WTC11 (cell line): ENCODE measurements around the gene GAD2. TPM values are rescaled to one million over a fixed set of nuclear protein-coding genes. Genes with fewer than 3 reads are reported as not detected.

Experiments
- ATAC-seq: fragments of 200-7000 bp; cut with Tn5 transposase; 2 replicates; pipeline ENCODE4 v1.10.0; 2021; ENCODE audit warnings: mild to moderate bottlenecking, moderate library complexity
- CTCF ChIA-PET: fragments of 300-600 bp; sonication (Branson Sonifier 250); formaldehyde crosslinking; loops from one replicate; lab custom pipeline; 2021; ENCODE audit warnings: antibody characterized with exemption; lab: Charles Lee
- POLR2A ChIA-PET: fragments of 350-600 bp; sonication (Branson Sonifier 250); formaldehyde crosslinking; loops from one replicate; lab custom pipeline; 2021; ENCODE audit warnings: antibody characterized with exemption; lab: Charles Lee
- DNase-seq: peaks from one replicate; pipeline ENCODE4 v3.0.0; 2021; ENCODE audit warnings: low spot score
- H3K27ac Mint-ChIP-seq: 2 replicates; pipeline ENCODE4 v1.8.0; 2021; ENCODE audit warnings: mixed read lengths
- H3K27me3 Mint-ChIP-seq: 2 replicates; pipeline ENCODE4 v1.8.0; 2021; ENCODE audit warnings: low read depth, mild to moderate bottlenecking, moderate library complexity, mixed read lengths
- H3K36me3 Mint-ChIP-seq: 2 replicates; pipeline ENCODE4 v1.8.0; 2021; ENCODE audit warnings: mixed read lengths
- H3K4me1 Mint-ChIP-seq: 2 replicates; pipeline ENCODE4 v1.8.0; 2022; ENCODE audit warnings: mixed read lengths
- H3K4me3 Mint-ChIP-seq: 2 replicates; pipeline ENCODE4 v1.8.0; 2021; ENCODE audit warnings: mild to moderate bottlenecking, moderate library complexity, mixed read lengths
- H3K9me3 Mint-ChIP-seq: 2 replicates; pipeline ENCODE4 v1.8.0; 2021; ENCODE audit warnings: mixed read lengths
- ETV6 ChIP-seq: sonication (generic); formaldehyde crosslinking; IDR thresholded peaks from 2 replicates; pipeline ENCODE4 v1.8.1; 2022; ENCODE audit warnings: mild to moderate bottlenecking, missing genetic modification reagents
- FOXP4 ChIP-seq: sonication (generic); formaldehyde crosslinking; IDR thresholded peaks from 2 replicates; pipeline ENCODE4 v1.8.0; 2022; ENCODE audit warnings: mild to moderate bottlenecking, missing genetic modification reagents
- HMGA2 ChIP-seq: fragments of 250-450 bp; sonication (Bioruptor Pico); IDR thresholded peaks from 2 replicates; pipeline ENCODE4 v1.4.0; 2021; ENCODE audit warnings: mild to moderate bottlenecking, moderate library complexity
- IRF2 ChIP-seq: sonication (generic); formaldehyde crosslinking; IDR thresholded peaks from 2 replicates; pipeline ENCODE4 v1.8.0; 2022; ENCODE audit warnings: low read depth, missing genetic modification reagents, borderline replicate concordance
- JUN ChIP-seq: sonication (generic); formaldehyde crosslinking; IDR thresholded peaks from 2 replicates; pipeline ENCODE4 v1.8.0; 2023; ENCODE audit warnings: mild to moderate bottlenecking, missing genetic modification reagents
- KAT7 ChIP-seq: sonication (generic); formaldehyde crosslinking; IDR thresholded peaks from 2 replicates; pipeline ENCODE4 v1.8.1; 2023; ENCODE audit warnings: missing genetic modification reagents, mild to moderate bottlenecking, borderline replicate concordance
- MAX ChIP-seq: sonication (generic); formaldehyde crosslinking; IDR thresholded peaks from 2 replicates; pipeline ENCODE4 v1.8.0; 2022; ENCODE audit warnings: mild to moderate bottlenecking, missing genetic modification reagents
- NFYB ChIP-seq: sonication (generic); formaldehyde crosslinking; conservative IDR thresholded peaks from 2 replicates; pipeline ENCODE4 v1.8.0; 2022; ENCODE audit warnings: low read depth, missing genetic modification reagents
- NR3C1 ChIP-seq: sonication (generic); formaldehyde crosslinking; conservative IDR thresholded peaks from 2 replicates; pipeline ENCODE4 v1.8.1; 2023; ENCODE audit warnings: low read depth, mild to moderate bottlenecking, missing genetic modification reagents
- PREB ChIP-seq: sonication (generic); formaldehyde crosslinking; IDR thresholded peaks from 2 replicates; pipeline ENCODE4 v1.8.1; 2022; ENCODE audit warnings: mild to moderate bottlenecking, missing genetic modification reagents, moderate library complexity, borderline replicate concordance
- PRRX2 ChIP-seq: fragments of 250-450 bp; sonication (Bioruptor Pico); IDR thresholded peaks from 2 replicates; pipeline ENCODE4 v1.8.0; 2021; ENCODE audit warnings: mild to moderate bottlenecking
- RORB ChIP-seq: fragments of 250-450 bp; sonication (Bioruptor Pico); IDR thresholded peaks from 2 replicates; pipeline ENCODE4 v1.9.0; 2021; ENCODE audit warnings: mild to moderate bottlenecking
- TCF7 ChIP-seq: sonication (generic); formaldehyde crosslinking; IDR thresholded peaks from 2 replicates; pipeline ENCODE4 v1.8.0; 2022; ENCODE audit warnings: mild to moderate bottlenecking, low read depth, missing genetic modification reagents, moderate library complexity
- TEAD4 ChIP-seq: sonication (generic); formaldehyde crosslinking; IDR thresholded peaks from 2 replicates; pipeline ENCODE4 v1.8.0; 2022; ENCODE audit warnings: mild to moderate bottlenecking, missing genetic modification reagents
- TP53 ChIP-seq: sonication (generic); formaldehyde crosslinking; IDR thresholded peaks from 2 replicates; pipeline ENCODE4 v1.8.1; 2023; ENCODE audit warnings: mild to moderate bottlenecking, missing genetic modification reagents
- ZNF232 ChIP-seq: sonication (generic); formaldehyde crosslinking; IDR thresholded peaks from 2 replicates; pipeline ENCODE4 v1.8.0; 2022; ENCODE audit warnings: mild to moderate bottlenecking, missing genetic modification reagents
- ZNF416 ChIP-seq: fragments of 250-450 bp; sonication (Bioruptor Pico); IDR thresholded peaks from 2 replicates; pipeline ENCODE4 v1.9.0; 2021; ENCODE audit warnings: mild to moderate bottlenecking, inconsistent platforms
- ZNF671 ChIP-seq: fragments of 250-450 bp; sonication (Bioruptor Pico); IDR thresholded peaks from 2 replicates; pipeline ENCODE4 v1.8.0; 2021; ENCODE audit warnings: mild to moderate bottlenecking
- total RNA-seq: library from RNA; stranded (reverse); gene quantifications from 3 replicates; pipeline ENCODE4 v1.2.3, GENCODE V29; 2021
- TF ChIP-seq, protein P1 (sequence below): sonication (generic); formaldehyde crosslinking; IDR thresholded peaks from 2 replicates; pipeline ENCODE4 v1.8.1; 2023; ENCODE audit warnings: mild to moderate bottlenecking, moderate library complexity, missing genetic modification reagents
- TF ChIP-seq, protein P2 (sequence below): sonication (generic); formaldehyde crosslinking; IDR thresholded peaks from 2 replicates; pipeline ENCODE4 v1.8.1; 2022; ENCODE audit warnings: low read depth, missing genetic modification reagents, borderline replicate concordance
- TF ChIP-seq, protein P3 (sequence below): sonication (generic); formaldehyde crosslinking; IDR thresholded peaks from 2 replicates; pipeline ENCODE4 v1.8.1; 2023; ENCODE audit warnings: mild to moderate bottlenecking, missing genetic modification reagents, moderate library complexity
- TF ChIP-seq, protein P4 (sequence below): sonication (generic); formaldehyde crosslinking; IDR thresholded peaks from 2 replicates; pipeline ENCODE4 v1.8.1; 2022; ENCODE audit warnings: mild to moderate bottlenecking, moderate library complexity, missing genetic modification reagents
- TF ChIP-seq, protein P5 (sequence below): sonication (generic); formaldehyde crosslinking; conservative IDR thresholded peaks from 2 replicates; pipeline ENCODE4 v1.8.1; 2023; ENCODE audit warnings: mild to moderate bottlenecking, low read depth, missing genetic modification reagents, moderate library complexity
- TF ChIP-seq, protein P6 (sequence below): sonication (generic); formaldehyde crosslinking; IDR thresholded peaks from 2 replicates; pipeline ENCODE4 v1.8.1; 2023; ENCODE audit warnings: mild to moderate bottlenecking, missing genetic modification reagents

The GAD2 gene
- total RNA-seq, 1 experiment from 2014 or later = 1.7 TPM

GRCh38 chr10:26173837-26174236 lies 42.7 kb upstream of the GAD2 start (continued):
- TF ChIP-seq, protein P1, sequence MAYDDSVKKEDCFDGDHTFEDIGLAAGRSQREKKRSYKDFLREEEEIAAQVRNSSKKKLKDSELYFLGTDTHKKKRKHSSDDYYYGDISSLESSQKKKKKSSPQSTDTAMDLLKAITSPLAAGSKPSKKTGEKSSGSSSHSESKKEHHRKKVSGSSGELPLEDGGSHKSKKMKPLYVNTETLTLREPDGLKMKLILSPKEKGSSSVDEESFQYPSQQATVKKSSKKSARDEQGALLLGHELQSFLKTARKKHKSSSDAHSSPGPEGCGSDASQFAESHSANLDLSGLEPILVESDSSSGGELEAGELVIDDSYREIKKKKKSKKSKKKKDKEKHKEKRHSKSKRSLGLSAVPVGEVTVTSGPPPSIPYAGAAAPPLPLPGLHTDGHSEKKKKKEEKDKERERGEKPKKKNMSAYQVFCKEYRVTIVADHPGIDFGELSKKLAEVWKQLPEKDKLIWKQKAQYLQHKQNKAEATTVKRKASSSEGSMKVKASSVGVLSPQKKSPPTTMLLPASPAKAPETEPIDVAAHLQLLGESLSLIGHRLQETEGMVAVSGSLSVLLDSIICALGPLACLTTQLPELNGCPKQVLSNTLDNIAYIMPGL (CRISPR knock-in tag) = no peak
- no peak for TF ChIP-seq HMGA2
- TF ChIP-seq NR3C1 (CRISPR knock-in tag) = no peak
- no peak for TF ChIP-seq JUN (CRISPR knock-in tag)
- TF ChIP-seq TEAD4 = no peak
- TF ChIP-seq ZNF232 (CRISPR knock-in tag) = no peak
- no peak for TF ChIP-seq NFYB (CRISPR knock-in tag)
- TF ChIP-seq MAX (CRISPR knock-in tag) = no peak

GRCh38 chr10:26177341-26177740 lies 39.2 kb upstream of the GAD2 start:
- ChIA-PET POLR2A (interaction anchor here (0.6 kb wide), 1 partner anchor 498 kb away, joined by 5 read pairs; no protein-coding TSS in a partner anchor), CTCF (no interaction called here)
- Mint-ChIP-seq H3K36me3 (no peaks in the 10 kb centered on the region), H3K27ac (no peak overlapping the region), H3K4me3 (no peak overlapping the region), H3K4me1 (peaks cover 13% of the 10 kb centered on the region), H3K27me3 (no peaks in the 10 kb centered on the region)
- ATAC-seq = no peak
- TF ChIP-seq, protein P2, sequence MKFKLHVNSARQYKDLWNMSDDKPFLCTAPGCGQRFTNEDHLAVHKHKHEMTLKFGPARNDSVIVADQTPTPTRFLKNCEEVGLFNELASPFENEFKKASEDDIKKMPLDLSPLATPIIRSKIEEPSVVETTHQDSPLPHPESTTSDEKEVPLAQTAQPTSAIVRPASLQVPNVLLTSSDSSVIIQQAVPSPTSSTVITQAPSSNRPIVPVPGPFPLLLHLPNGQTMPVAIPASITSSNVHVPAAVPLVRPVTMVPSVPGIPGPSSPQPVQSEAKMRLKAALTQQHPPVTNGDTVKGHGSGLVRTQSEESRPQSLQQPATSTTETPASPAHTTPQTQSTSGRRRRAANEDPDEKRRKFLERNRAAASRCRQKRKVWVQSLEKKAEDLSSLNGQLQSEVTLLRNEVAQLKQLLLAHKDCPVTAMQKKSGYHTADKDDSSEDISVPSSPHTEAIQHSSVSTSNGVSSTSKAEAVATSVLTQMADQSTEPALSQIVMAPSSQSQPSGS (CRISPR knock-in tag) = no peak
- TF ChIP-seq IRF2 = no peak
- TF ChIP-seq, protein P3, sequence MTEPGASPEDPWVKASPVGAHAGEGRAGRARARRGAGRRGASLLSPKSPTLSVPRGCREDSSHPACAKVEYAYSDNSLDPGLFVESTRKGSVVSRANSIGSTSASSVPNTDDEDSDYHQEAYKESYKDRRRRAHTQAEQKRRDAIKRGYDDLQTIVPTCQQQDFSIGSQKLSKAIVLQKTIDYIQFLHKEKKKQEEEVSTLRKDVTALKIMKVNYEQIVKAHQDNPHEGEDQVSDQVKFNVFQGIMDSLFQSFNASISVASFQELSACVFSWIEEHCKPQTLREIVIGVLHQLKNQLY = no peak
- TF ChIP-seq ZNF671 (CRISPR knock-in tag) = no peak
- no peak for TF ChIP-seq RORB
- no peak for TF ChIP-seq TCF7 (CRISPR knock-in tag)
- TF ChIP-seq JUN (CRISPR knock-in tag) = no peak
- no peak for TF ChIP-seq TEAD4
- TF ChIP-seq ETV6 (CRISPR knock-in tag) = no peak
- TF ChIP-seq, protein P4, sequence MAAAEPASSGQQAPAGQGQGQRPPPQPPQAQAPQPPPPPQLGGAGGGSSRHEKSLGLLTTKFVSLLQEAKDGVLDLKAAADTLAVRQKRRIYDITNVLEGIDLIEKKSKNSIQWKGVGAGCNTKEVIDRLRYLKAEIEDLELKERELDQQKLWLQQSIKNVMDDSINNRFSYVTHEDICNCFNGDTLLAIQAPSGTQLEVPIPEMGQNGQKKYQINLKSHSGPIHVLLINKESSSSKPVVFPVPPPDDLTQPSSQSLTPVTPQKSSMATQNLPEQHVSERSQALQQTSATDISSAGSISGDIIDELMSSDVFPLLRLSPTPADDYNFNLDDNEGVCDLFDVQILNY (CRISPR knock-in tag) = no peak
- TF ChIP-seq TP53 = no peak
- TF ChIP-seq, protein P5, sequence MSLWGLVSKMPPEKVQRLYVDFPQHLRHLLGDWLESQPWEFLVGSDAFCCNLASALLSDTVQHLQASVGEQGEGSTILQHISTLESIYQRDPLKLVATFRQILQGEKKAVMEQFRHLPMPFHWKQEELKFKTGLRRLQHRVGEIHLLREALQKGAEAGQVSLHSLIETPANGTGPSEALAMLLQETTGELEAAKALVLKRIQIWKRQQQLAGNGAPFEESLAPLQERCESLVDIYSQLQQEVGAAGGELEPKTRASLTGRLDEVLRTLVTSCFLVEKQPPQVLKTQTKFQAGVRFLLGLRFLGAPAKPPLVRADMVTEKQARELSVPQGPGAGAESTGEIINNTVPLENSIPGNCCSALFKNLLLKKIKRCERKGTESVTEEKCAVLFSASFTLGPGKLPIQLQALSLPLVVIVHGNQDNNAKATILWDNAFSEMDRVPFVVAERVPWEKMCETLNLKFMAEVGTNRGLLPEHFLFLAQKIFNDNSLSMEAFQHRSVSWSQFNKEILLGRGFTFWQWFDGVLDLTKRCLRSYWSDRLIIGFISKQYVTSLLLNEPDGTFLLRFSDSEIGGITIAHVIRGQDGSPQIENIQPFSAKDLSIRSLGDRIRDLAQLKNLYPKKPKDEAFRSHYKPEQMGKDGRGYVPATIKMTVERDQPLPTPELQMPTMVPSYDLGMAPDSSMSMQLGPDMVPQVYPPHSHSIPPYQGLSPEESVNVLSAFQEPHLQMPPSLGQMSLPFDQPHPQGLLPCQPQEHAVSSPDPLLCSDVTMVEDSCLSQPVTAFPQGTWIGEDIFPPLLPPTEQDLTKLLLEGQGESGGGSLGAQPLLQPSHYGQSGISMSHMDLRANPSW (CRISPR knock-in tag) = no peak
- TF ChIP-seq PRRX2 = no peak
- no peak for TF ChIP-seq FOXP4 (CRISPR knock-in tag)
- TF ChIP-seq, protein P6, sequence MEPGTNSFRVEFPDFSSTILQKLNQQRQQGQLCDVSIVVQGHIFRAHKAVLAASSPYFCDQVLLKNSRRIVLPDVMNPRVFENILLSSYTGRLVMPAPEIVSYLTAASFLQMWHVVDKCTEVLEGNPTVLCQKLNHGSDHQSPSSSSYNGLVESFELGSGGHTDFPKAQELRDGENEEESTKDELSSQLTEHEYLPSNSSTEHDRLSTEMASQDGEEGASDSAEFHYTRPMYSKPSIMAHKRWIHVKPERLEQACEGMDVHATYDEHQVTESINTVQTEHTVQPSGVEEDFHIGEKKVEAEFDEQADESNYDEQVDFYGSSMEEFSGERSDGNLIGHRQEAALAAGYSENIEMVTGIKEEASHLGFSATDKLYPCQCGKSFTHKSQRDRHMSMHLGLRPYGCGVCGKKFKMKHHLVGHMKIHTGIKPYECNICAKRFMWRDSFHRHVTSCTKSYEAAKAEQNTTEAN (CRISPR knock-in tag) = no peak
- no peak for TF ChIP-seq KAT7 (CRISPR knock-in tag)
- TF ChIP-seq ZNF416 (CRISPR knock-in tag) = no peak
- no peak for TF ChIP-seq PREB (CRISPR knock-in tag)
- TF ChIP-seq, all 79 proteins: peak for 0
- DNase-seq = no peak
- H3K9me3 Mint-ChIP-seq = no peaks in the 10 kb centered on the region
